Suprapubic skin (tissue), 3 donors: ENCODE data around the gene PRKAG2.

Experiments
- EP300 ChIP-seq: sonication (generic); formaldehyde crosslinking; IDR thresholded peaks from one replicate; pipeline ENCODE4 v1.6.1; 2017; ENCODE audit warnings: antibody characterized with exemption
- POLR2A ChIP-seq, 2 donors: fragments of 450-650 bp; IDR thresholded peaks; one replicate each; pipeline ENCODE4 v1.6.1; 2017; ENCODE audit warnings: antibody characterized with exemption in 2 of 2, mild to moderate bottlenecking in 2 of 2, moderate library complexity in 2 of 2
- TF ChIP-seq, protein P1 (sequence below), 2 donors: fragments of 200-600 bp in 1 of 2; fragments of 450-650 bp in 1 of 2; sonication (generic) in 1 of 2; IDR thresholded peaks; one replicate each; pipeline ENCODE4 v1.5.1; 2016 to 2019; ENCODE audit warnings: antibody characterized with exemption in 2 of 2, mild to moderate bottlenecking in 1 of 2, moderate library complexity in 1 of 2

DNA sequence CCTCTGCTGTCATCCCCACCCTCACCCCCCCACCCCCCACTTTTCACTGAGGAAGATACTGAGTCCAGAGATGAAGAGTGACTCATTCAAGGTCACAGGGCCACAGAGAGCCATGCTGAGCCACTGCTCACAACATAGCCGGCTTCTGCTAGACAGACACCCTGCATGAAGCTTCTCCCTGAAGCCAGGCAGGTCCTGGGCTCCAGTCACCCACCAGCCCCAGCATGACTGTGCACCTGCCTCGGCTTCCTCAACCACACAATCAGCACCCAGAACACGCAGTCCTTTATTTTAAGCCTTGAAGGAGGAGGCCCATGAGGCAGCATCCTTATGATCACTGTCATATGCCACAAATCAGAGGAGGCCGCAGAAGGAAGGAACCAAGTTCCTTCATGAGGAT is 19.2 kb upstream of the PRKAG2 start:
- TF ChIP-seq, protein P1, sequence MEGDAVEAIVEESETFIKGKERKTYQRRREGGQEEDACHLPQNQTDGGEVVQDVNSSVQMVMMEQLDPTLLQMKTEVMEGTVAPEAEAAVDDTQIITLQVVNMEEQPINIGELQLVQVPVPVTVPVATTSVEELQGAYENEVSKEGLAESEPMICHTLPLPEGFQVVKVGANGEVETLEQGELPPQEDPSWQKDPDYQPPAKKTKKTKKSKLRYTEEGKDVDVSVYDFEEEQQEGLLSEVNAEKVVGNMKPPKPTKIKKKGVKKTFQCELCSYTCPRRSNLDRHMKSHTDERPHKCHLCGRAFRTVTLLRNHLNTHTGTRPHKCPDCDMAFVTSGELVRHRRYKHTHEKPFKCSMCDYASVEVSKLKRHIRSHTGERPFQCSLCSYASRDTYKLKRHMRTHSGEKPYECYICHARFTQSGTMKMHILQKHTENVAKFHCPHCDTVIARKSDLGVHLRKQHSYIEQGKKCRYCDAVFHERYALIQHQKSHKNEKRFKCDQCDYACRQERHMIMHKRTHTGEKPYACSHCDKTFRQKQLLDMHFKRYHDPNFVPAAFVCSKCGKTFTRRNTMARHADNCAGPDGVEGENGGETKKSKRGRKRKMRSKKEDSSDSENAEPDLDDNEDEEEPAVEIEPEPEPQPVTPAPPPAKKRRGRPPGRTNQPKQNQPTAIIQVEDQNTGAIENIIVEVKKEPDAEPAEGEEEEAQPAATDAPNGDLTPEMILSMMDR (IDR thresholded peaks at IDR 0.05), result no peak
- TF ChIP-seq POLR2A (IDR thresholded peaks at IDR 0.05), result no peak
- no peak for TF ChIP-seq EP300
